OCI-LY1 (cell line): ENCODE results near the gene CWF19L2.
"Not testable (repeated sequence)": the region's sequence is repeated elsewhere in the genome, so short reads cannot be mapped to it uniquely, and the experiment has no call there.

Source experiments
- H2AFZ ChIP-seq: fragments of 200-600 bp; sonication (generic), shearing (Covaris generic); 2 replicates; pipeline ENCODE4 v1.6.0; 2014; ENCODE audit warnings: antibody characterized with exemption, mild to moderate bottlenecking, low read length
- H3F3A ChIP-seq: fragments of 200-600 bp; sonication (generic), shearing (Covaris generic); 2 replicates; pipeline ENCODE4 v1.6.0; 2014; ENCODE audit warnings: mild to moderate bottlenecking, antibody characterized with exemption, low read length, moderate library complexity; ENCODE audit not compliant: insufficient read depth
- H3K27ac ChIP-seq: fragments of 200-600 bp; sonication (generic); 2 replicates; pipeline ENCODE4 v1.5.1; 2014; ENCODE audit warnings: low read length, mixed run types, mild to moderate bottlenecking, low read depth; ENCODE audit not compliant: poor library complexity, severe bottlenecking
- H3K27me3 ChIP-seq: fragments of 200-600 bp; sonication (generic); 2 replicates; pipeline ENCODE4 v1.6.0; 2014; ENCODE audit warnings: antibody characterized with exemption, mild to moderate bottlenecking, low read length, moderate library complexity; ENCODE audit not compliant: insufficient read depth
- H3K36me3 ChIP-seq: fragments of 200-600 bp; sonication (generic); 2 replicates; pipeline ENCODE4 v1.6.1; 2014; ENCODE audit warnings: mild to moderate bottlenecking, antibody characterized with exemption, low read length, moderate library complexity, mixed read lengths; ENCODE audit not compliant: insufficient read depth
- H3K4me1 ChIP-seq: fragments of 200-600 bp; sonication (generic); 2 replicates; pipeline ENCODE4 v1.5.1; 2014; ENCODE audit warnings: mild to moderate bottlenecking, low read length, moderate library complexity; ENCODE audit not compliant: insufficient read depth, severe bottlenecking
- H3K4me2 ChIP-seq: fragments of 200-600 bp; sonication (generic), shearing (Covaris generic); 2 replicates; pipeline ENCODE4 v1.6.1; 2014; ENCODE audit warnings: low read length
- H3K4me3 ChIP-seq: fragments of 200-600 bp; sonication (generic); 2 replicates; pipeline ENCODE4 v1.5.1; 2014; ENCODE audit warnings: low read length, low read depth, mild to moderate bottlenecking, mixed read lengths; ENCODE audit not compliant: poor library complexity, severe bottlenecking
- H3K79me2 ChIP-seq: fragments of 200-600 bp; shearing (Covaris generic); 2 replicates; pipeline ENCODE4 v1.6.1; 2016; ENCODE audit warnings: mixed run types, low read length, mixed read lengths; ENCODE audit not compliant: insufficient read depth
- H3K9ac ChIP-seq: fragments of 200-600 bp; sonication (generic), shearing (Covaris generic); 2 replicates; pipeline ENCODE4 v1.6.1; 2014; ENCODE audit warnings: mild to moderate bottlenecking, low read length, mixed read lengths
- H3K9me2 ChIP-seq: fragments of 200-600 bp; sonication (generic), shearing (Covaris generic); 2 replicates; pipeline ENCODE4 v1.6.1; 2014; ENCODE audit warnings: low read depth, mild to moderate bottlenecking, low read length, mixed read lengths
- H3K9me3 ChIP-seq: fragments of 200-600 bp; shearing (Covaris generic); 2 replicates; pipeline ENCODE4 v1.6.1; 2014; ENCODE audit warnings: low read length, mixed read lengths
- H4K20me1 ChIP-seq: fragments of 200-600 bp; sonication (generic), shearing (Covaris generic); 2 replicates; pipeline ENCODE4 v1.6.0; 2016; ENCODE audit warnings: mild to moderate bottlenecking, low read length; ENCODE audit not compliant: insufficient read depth
- CTCF ChIP-seq: fragments of 200-600 bp; sonication (generic), shearing (Covaris generic); IDR thresholded peaks from 2 replicates; pipeline ENCODE4 v1.5.1; 2017; ENCODE audit warnings: mild to moderate bottlenecking, antibody characterized with exemption, low read length, moderate library complexity, mixed read lengths
- EZH2 ChIP-seq: fragments of 200-600 bp; sonication (generic), shearing (Covaris generic); IDR thresholded peaks from 2 replicates; pipeline ENCODE4 v1.8.0; 2017; ENCODE audit warnings: borderline replicate concordance, mixed run types, mild to moderate bottlenecking, antibody characterized with exemption, low read length, moderate library complexity, mixed read lengths

Gene CWF19L2

DNA sequence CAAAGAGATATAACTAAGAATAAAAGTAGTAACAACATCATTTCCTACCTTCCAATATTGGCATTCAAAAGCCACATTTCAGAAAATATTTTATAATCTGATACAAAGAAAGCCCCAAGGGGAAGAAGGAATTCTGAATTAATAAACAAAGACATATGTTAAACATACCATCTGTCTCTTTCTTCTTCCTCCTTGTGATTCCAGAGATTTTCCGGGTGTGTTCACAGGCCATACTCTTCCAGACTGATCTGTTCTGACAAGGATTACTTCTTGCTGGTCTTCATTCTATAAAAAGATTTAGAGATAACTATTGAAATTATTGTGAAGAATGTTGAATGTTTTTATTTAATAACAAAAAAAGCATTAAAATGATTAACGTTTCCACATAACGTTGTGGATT lies 65.0 kb downstream of the CWF19L2 start:
- H2AFZ ChIP-seq: no peak overlapping the region

DNA sequence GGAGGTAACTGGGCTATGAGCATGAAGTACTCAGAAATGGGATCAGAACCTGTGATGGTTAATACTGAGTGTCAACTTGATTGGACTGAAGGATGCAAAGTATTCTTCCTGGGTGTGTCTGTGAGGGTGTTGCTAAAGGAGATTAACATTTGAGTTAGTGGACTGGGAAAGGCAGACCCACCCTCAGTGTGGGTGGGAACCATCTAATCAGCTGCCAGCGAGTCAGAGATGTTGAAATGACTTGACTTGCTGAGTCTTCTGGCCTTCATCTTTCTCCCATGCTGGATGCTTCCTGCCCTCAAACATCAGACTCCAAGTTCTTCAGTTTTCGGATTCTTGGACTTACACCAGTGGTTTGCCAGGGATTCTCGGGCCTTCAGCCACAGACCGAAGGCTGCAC lies 66.9 kb downstream of the CWF19L2 start:
- not testable (repeated sequence) for H3K4me1 ChIP-seq, H4K20me1 ChIP-seq, H3K4me3 ChIP-seq, H3F3A ChIP-seq, H2AFZ ChIP-seq, H3K9me2 ChIP-seq, H3K27me3 ChIP-seq, H3K9ac ChIP-seq, H3K27ac ChIP-seq, H3K79me2 ChIP-seq, H3K4me2 ChIP-seq, H3K9me3 ChIP-seq
- peaks cover 29% of the 10 kb centered on the region; the same call in 1 of the 2 replicates for H3K36me3 ChIP-seq

More for the DNA sequence above, 65.0 kb downstream of the CWF19L2 start:
- H3K9me3 ChIP-seq: no peaks in the 10 kb centered on the region
- H3F3A ChIP-seq: no peaks in the 10 kb centered on the region
- H3K27ac ChIP-seq: no peak overlapping the region
- H3K79me2 ChIP-seq: no peaks in the 10 kb centered on the region
- peaks cover 35% of the 10 kb centered on the region; the same call in 1 of the 2 replicates for H3K36me3 ChIP-seq
- H3K4me1 ChIP-seq: no peaks in the 10 kb centered on the region
- TF ChIP-seq CTCF (no peak), EZH2 (no peak)
- H3K27me3 ChIP-seq: no peaks in the 10 kb centered on the region
- no peaks in the 10 kb centered on the region for H4K20me1 ChIP-seq
- H3K9me2 ChIP-seq: no peaks in the 10 kb centered on the region
- no peak overlapping the region for H3K9ac ChIP-seq
- no peak overlapping the region for H3K4me3 ChIP-seq
- no peak overlapping the region for H3K4me2 ChIP-seq

GRCh38 chr11:107387666-107388065 lies 70.0 kb downstream of the CWF19L2 start:
- no peaks in the 10 kb centered on the region for H3K9me3 ChIP-seq
- no peaks in the 10 kb centered on the region for H4K20me1 ChIP-seq
- no peak overlapping the region for H3K27ac ChIP-seq
- no peak overlapping the region for H3K4me3 ChIP-seq
- H3K79me2 ChIP-seq: no peaks in the 10 kb centered on the region
- H3K9ac ChIP-seq: no peak overlapping the region
- no peak overlapping the region for H3K4me2 ChIP-seq
- H3K36me3 ChIP-seq: peaks cover 29% of the 10 kb centered on the region; the same call in 1 of the 2 replicates
- no peak overlapping the region for H2AFZ ChIP-seq
- H3F3A ChIP-seq: no peaks in the 10 kb centered on the region
- H3K4me1 ChIP-seq: no peaks in the 10 kb centered on the region
- TF ChIP-seq EZH2 (no peak), CTCF (no peak)
- H3K9me2 ChIP-seq: no peaks in the 10 kb centered on the region
- H3K27me3 ChIP-seq: no peaks in the 10 kb centered on the region

GRCh38 chr11:107385361-107385981 lies 72.2 kb downstream of the CWF19L2 start:
- no peaks in the 10 kb centered on the region for H3K27me3 ChIP-seq
- no peak overlapping the region for H3K9ac ChIP-seq
- H3K36me3 ChIP-seq: peaks cover 8% of the 10 kb centered on the region; the same call in 1 of the 2 replicates
- no peaks in the 10 kb centered on the region for H3K79me2 ChIP-seq
- no peak overlapping the region for H3K4me3 ChIP-seq
- H3K4me1 ChIP-seq: no peaks in the 10 kb centered on the region
- no peaks in the 10 kb centered on the region for H3K9me3 ChIP-seq
- H3K27ac ChIP-seq: no peak overlapping the region
- TF ChIP-seq CTCF (no peak), EZH2 (no peak)
- no peaks in the 10 kb centered on the region for H4K20me1 ChIP-seq
- H2AFZ ChIP-seq: no peak overlapping the region
- H3K4me2 ChIP-seq: no peak overlapping the region
- no peaks in the 10 kb centered on the region for H3K9me2 ChIP-seq
- H3F3A ChIP-seq: no peaks in the 10 kb centered on the region
